Suprapubic skin (tissue), 4 donors: ENCODE results near the gene DDX31. TPM values are rescaled to one million over a fixed set of nuclear protein-coding genes. Genes with fewer than 3 reads are reported as not detected.

Source experiments
- DNase-seq, 2 donors: peaks; one replicate each; pipeline ENCODE4 v3.0.0-alpha.2; 2019; ENCODE audit warnings: low spot score in 2 of 2
- H3K27ac ChIP-seq: fragments of 200-600 bp; sonication (generic); one replicate; pipeline ENCODE4 v1.5.1; 2019
- H3K27me3 ChIP-seq: fragments of 200-600 bp; sonication (generic); one replicate; pipeline ENCODE4 v1.5.1; 2019
- H3K36me3 ChIP-seq: fragments of 200-600 bp; sonication (generic); one replicate; pipeline ENCODE4 v1.5.1; 2019
- H3K4me1 ChIP-seq: fragments of 200-600 bp; sonication (generic); one replicate; pipeline ENCODE4 v1.5.1; 2019
- H3K4me3 ChIP-seq: fragments of 200-600 bp; sonication (generic); one replicate; pipeline ENCODE4 v1.5.1; 2019; ENCODE audit warnings: mild to moderate bottlenecking
- H3K9me3 ChIP-seq: fragments of 200-600 bp; sonication (generic); one replicate; pipeline ENCODE4 v1.5.1; 2019
- EP300 ChIP-seq: sonication (generic); formaldehyde crosslinking; IDR thresholded peaks from one replicate; pipeline ENCODE4 v1.6.1; 2017; ENCODE audit warnings: antibody characterized with exemption
- POLR2A ChIP-seq, 2 donors: fragments of 450-650 bp; IDR thresholded peaks; one replicate each; pipeline ENCODE4 v1.6.1; 2017; ENCODE audit warnings: antibody characterized with exemption in 2 of 2, mild to moderate bottlenecking in 2 of 2, moderate library complexity in 2 of 2
- POLR2AphosphoS5 ChIP-seq, 3 donors: sonication (generic); formaldehyde crosslinking; IDR thresholded peaks; one replicate each; pipeline ENCODE4 v1.6.1; 2017; ENCODE audit warnings: antibody characterized with exemption in 3 of 3
- WGBS: methylation state at CpG from one replicate; pipeline ENCODE4 v1.1.5; 2018; 5-methylcytosine and 5-hydroxymethylcytosine counted together
- total RNA-seq, 4 donors: library from RNA; depleted of rRNA; stranded (reverse); fragments of >200 nt; gene quantifications; one replicate each; pipeline ENCODE4 v1.1.0, GENCODE V29; 2016
- TF ChIP-seq, protein P1 (sequence below), 2 donors: fragments of 200-600 bp in 1 of 2; fragments of 450-650 bp in 1 of 2; sonication (generic) in 1 of 2; IDR thresholded peaks; one replicate each; pipeline ENCODE4 v1.5.1; 2016 to 2019; ENCODE audit warnings: antibody characterized with exemption in 2 of 2, mild to moderate bottlenecking in 1 of 2, moderate library complexity in 1 of 2

DDX31 gene
- total RNA-seq, 4 donors from 2014 or later, result 18.6 to 35.8 (median 20.5) TPM

DNA sequence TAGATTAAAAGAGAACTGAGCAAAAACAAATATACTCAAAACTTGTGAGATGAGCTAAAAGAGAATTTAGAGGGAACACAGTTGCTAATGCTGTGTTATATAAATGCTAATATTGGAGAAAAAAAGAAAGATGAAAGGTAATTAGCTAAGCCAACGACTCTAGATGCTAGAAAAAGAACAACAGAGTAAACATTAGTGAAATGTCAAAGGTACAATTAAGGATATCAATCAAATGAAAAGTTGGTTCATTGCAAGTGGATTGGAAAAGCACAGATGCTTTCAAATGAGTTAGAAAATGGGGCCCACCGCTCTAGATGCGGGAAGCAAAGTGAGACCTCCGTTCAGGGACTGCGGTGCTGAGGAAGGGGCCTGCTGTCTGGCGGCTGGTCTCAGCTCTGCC is 105.3 kb downstream of the DDX31 start:
- no peak overlapping the region for H3K27ac ChIP-seq
- TF ChIP-seq POLR2A (IDR thresholded peaks at IDR 0.05) (no peak), POLR2AphosphoS5 (IDR thresholded peaks at IDR 0.05) (no peak), EP300 (no peak)
- TF ChIP-seq, protein P1, sequence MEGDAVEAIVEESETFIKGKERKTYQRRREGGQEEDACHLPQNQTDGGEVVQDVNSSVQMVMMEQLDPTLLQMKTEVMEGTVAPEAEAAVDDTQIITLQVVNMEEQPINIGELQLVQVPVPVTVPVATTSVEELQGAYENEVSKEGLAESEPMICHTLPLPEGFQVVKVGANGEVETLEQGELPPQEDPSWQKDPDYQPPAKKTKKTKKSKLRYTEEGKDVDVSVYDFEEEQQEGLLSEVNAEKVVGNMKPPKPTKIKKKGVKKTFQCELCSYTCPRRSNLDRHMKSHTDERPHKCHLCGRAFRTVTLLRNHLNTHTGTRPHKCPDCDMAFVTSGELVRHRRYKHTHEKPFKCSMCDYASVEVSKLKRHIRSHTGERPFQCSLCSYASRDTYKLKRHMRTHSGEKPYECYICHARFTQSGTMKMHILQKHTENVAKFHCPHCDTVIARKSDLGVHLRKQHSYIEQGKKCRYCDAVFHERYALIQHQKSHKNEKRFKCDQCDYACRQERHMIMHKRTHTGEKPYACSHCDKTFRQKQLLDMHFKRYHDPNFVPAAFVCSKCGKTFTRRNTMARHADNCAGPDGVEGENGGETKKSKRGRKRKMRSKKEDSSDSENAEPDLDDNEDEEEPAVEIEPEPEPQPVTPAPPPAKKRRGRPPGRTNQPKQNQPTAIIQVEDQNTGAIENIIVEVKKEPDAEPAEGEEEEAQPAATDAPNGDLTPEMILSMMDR (IDR thresholded peaks at IDR 0.05), result no peak
- no peak overlapping the region for H3K4me3 ChIP-seq
- H3K27me3 ChIP-seq, result peaks cover 25% of the 10 kb centered on the region
- 77% methylated on average over 6 of the region's 6 CpGs for WGBS
- no peaks in the 10 kb centered on the region for H3K9me3 ChIP-seq
- H3K4me1 ChIP-seq, result no peaks in the 10 kb centered on the region
- H3K36me3 ChIP-seq, result no peaks in the 10 kb centered on the region
- no peak for DNase-seq

DNA sequence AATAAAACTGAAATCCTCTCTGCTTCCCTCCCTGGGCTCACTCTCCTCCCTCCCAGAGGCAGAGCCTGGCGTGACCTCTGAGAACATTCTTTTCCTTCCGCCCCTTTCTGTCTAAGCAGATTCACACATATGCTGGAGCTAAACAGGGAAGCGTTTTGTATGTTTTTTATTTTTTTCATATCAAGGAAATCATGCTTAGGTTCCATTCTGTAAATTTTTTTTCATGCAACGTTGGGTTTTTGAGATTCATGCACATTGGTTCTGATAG is 107.5 kb downstream of the DDX31 start:
- H3K27me3 ChIP-seq, result peaks cover 36% of the 10 kb centered on the region

DNA sequence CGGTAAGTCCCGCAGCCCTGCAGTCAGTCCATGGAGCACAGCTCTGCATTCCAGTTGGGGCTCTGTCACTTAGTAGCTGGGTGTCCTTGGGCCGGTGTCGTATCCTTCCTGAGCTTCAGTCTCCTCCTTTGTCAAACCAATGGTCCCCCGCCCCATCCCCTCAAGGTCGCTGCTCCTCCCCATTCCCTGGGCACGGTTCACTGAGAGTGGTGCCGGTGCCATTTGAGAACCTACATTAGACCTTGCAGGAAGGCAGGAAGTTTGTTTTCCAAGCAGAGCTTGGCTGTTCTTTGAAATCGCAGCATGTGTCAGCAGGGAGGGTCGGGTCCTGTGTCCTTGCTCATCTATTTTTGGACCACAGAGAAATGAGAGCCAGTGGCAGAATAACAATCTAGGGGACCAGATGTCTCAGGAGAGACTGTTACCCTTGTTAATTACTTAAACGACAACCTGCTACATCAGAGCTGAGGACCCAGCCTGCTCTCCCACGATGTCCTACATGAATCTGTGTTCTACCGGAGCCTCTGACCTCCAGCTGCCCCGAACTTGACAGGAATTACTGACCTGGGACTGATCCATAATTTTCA is 109.1 kb downstream of the DDX31 start:
- no peaks in the 10 kb centered on the region for H3K9me3 ChIP-seq
- 34% methylated on average over 14 of the region's 14 CpGs for WGBS
- no peak overlapping the region for H3K4me3 ChIP-seq
- TF ChIP-seq, protein P1 (IDR thresholded peaks at IDR 0.05), result no peak
- TF ChIP-seq POLR2A (IDR thresholded peaks at IDR 0.05), result no peak
- no peak for TF ChIP-seq POLR2AphosphoS5 (IDR thresholded peaks at IDR 0.05)
- peaks cover 46% of the 10 kb centered on the region for H3K27me3 ChIP-seq
- H3K27ac ChIP-seq, result no peak overlapping the region
- no peak for DNase-seq
- no peaks in the 10 kb centered on the region for H3K4me1 ChIP-seq
- no peaks in the 10 kb centered on the region for H3K36me3 ChIP-seq

More for the DNA sequence above, 107.5 kb downstream of the DDX31 start:
- no peaks in the 10 kb centered on the region for H3K4me1 ChIP-seq
- no peak for TF ChIP-seq EP300
- no peak for TF ChIP-seq POLR2A (IDR thresholded peaks at IDR 0.05)
- H3K4me3 ChIP-seq, result no peak overlapping the region
- H3K27ac ChIP-seq, result no peak overlapping the region
- no peaks in the 10 kb centered on the region for H3K9me3 ChIP-seq
- DNase-seq, result no peak
- WGBS, result 26% methylated on average over 4 of the region's 4 CpGs
- no peaks in the 10 kb centered on the region for H3K36me3 ChIP-seq

DNA sequence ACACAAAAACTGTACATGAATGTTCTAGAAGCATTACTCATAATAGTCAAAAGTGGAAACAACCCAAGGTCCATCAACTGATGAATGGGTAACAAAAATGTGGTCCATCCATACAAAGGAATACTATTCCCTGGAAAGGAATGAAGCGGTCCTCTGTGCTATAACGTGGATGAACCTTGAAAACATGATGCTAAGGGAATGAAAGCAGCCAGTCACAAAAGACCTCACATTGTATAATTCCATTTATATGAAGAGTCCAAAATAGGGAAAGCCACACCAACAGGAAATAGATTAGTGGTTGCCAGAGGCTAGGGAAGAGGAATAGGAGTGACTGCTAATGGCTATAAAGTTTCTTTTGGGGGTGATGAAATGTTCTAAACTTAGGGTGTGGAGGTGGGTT is 110.1 kb downstream of the DDX31 start:
- no peaks in the 10 kb centered on the region for H3K9me3 ChIP-seq
- no peak overlapping the region for H3K4me3 ChIP-seq
- no peaks in the 10 kb centered on the region for H3K4me1 ChIP-seq
- H3K27ac ChIP-seq, result no peak overlapping the region
- TF ChIP-seq, protein P1 (IDR thresholded peaks at IDR 0.05), result no peak
- TF ChIP-seq POLR2A (IDR thresholded peaks at IDR 0.05), result no peak
- TF ChIP-seq POLR2AphosphoS5 (IDR thresholded peaks at IDR 0.05), result no peak
- no peak for TF ChIP-seq EP300
- no peak for DNase-seq
- WGBS, result 93% methylated on average over 2 of the region's 2 CpGs
- no peaks in the 10 kb centered on the region for H3K36me3 ChIP-seq
- peaks cover 45% of the 10 kb centered on the region for H3K27me3 ChIP-seq

DNA sequence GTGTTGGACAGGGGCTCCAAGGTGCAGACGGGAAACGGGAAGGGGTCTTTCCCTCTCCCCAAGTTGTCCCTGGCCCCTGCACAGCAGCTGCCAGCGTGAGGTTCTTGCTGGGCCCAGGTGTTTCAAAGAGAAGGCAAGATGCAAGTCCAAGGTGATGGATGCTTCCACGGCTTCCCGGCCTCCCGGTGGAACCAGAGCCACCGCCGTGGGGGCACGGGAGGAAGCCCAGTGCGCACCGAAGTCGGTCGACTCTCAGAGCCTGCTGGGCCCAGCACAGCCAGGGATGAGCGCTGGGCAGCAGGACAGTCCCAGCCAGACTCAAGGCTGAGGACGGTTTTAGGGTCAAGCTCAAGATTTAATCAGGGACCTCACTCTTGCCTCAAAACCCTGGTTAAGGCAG is 112.6 kb downstream of the DDX31 start:
- 65% methylated on average over 3 of the region's 15 CpGs for WGBS
- H3K27me3 ChIP-seq, result peaks cover 63% of the 10 kb centered on the region

More for the DNA sequence above, 112.6 kb downstream of the DDX31 start:
- H3K36me3 ChIP-seq, result no peaks in the 10 kb centered on the region
- no peak for DNase-seq
- no peaks in the 10 kb centered on the region for H3K9me3 ChIP-seq
- no peak overlapping the region for H3K27ac ChIP-seq
- H3K4me1 ChIP-seq, result no peaks in the 10 kb centered on the region
- TF ChIP-seq, protein P1 (IDR thresholded peaks at IDR 0.05), result no peak
- TF ChIP-seq POLR2AphosphoS5 (IDR thresholded peaks at IDR 0.05) (no peak), EP300 (no peak), POLR2A (IDR thresholded peaks at IDR 0.05) (no peak)
- no peak overlapping the region for H3K4me3 ChIP-seq
